ENCODE data around the gene PPP1R37. TPM values are rescaled to one million over a fixed set of nuclear protein-coding genes. Genes with fewer than 3 reads are reported as not detected.

The PPP1R37 gene
- total and polyA plus RNA-seq, 2 of the 8 experiments (the other 6 are each of a cell fraction or from before 2014, with no cell fraction given) = 14.6 to 25.7 TPM

DNA sequence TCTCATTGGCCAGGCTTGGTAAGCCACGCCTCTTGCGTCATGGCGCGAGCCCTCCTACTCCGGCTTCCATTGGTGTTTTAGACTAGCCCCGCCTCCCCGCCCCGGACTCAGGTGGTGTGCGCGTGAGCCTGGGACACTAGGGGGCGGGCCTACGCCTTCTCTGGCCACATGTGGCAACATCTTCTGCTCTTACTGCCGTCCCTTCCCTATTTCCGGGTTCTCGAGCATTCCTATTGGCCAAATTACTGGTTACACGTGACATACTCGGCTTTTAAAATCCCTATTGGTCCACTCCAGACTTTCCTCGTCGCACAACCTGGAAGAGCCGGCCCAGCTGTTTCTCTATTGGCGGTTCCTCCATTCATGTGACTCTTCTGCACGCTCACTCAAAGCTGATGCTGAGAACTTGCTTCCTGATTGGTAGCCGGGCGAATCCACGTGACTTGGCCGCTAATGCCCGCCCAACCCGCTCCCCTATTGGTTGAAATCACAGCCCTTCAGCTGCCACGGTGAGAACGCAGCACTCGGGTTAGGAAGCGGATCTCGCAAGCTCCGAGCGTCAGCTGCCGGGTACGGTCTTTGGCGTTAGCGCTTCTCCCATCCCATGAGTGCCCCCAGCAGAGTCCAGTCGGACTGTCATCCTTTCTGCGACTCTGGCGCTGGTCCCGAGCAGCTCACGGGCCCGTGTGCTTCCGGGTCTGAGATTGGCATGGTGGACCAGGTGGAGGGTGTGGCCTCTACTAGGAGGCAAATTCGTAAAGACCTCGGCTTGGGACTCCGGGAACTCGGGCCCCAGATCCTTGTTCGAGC is 85.5 kb downstream of the PPP1R37 start, which contains the start of gene BLOC1S3 (continued):
- TF ChIP-seq HDAC6 (IDR thresholded peaks at IDR 0.05; ENCODE audit: low read depth, low read length) (no peak), HDAC2 (IDR thresholded peaks at IDR 0.05; ENCODE audit: borderline replicate concordance in 1 of 2, low read depth in 2 of 2, low read length in 2 of 2) (peak; percentile 93 to 100)
